OCI-LY7 (cell line): Measurements from ENCODE around the gene YARS2.

ENCODE experiments used
- EZH2phosphoT487 ChIP-seq: fragments of 200-600 bp; sonication (generic); IDR thresholded peaks from 2 replicates; pipeline ENCODE4 v1.6.1; 2018; ENCODE audit warnings: low read depth, borderline replicate concordance, mild to moderate bottlenecking, mixed run types, antibody characterized with exemption, low read length, moderate library complexity, mixed read lengths
- TF ChIP-seq, protein P1 (sequence below): fragments of 200-600 bp; sonication (generic); conservative IDR thresholded peaks from 2 replicates; pipeline ENCODE4 v1.5.1; 2014; ENCODE audit warnings: mild to moderate bottlenecking, antibody characterized with exemption, low read length, moderate library complexity, mixed read lengths

DNA sequence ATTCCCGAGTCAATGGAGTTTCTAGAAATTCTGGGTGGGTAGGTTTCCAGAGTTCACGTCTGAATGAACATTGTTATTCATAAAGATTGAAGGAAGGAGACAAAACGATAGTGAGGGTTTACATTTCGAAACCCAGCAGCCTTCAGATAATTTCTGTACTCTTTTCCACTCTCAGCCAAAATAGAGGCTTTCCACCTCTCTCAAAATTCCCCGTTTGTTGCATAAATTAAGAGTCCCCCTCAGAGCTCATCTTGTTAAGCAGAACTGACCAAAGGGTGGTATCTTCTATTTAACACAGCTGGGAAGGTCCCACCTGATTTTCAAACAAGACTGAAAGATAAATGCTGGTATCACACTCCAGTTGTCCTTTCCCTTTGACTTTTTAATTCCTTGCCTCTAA, 21.5 kb upstream of the YARS2 start:
- TF ChIP-seq, protein P1, sequence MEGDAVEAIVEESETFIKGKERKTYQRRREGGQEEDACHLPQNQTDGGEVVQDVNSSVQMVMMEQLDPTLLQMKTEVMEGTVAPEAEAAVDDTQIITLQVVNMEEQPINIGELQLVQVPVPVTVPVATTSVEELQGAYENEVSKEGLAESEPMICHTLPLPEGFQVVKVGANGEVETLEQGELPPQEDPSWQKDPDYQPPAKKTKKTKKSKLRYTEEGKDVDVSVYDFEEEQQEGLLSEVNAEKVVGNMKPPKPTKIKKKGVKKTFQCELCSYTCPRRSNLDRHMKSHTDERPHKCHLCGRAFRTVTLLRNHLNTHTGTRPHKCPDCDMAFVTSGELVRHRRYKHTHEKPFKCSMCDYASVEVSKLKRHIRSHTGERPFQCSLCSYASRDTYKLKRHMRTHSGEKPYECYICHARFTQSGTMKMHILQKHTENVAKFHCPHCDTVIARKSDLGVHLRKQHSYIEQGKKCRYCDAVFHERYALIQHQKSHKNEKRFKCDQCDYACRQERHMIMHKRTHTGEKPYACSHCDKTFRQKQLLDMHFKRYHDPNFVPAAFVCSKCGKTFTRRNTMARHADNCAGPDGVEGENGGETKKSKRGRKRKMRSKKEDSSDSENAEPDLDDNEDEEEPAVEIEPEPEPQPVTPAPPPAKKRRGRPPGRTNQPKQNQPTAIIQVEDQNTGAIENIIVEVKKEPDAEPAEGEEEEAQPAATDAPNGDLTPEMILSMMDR: no peak
- no peak for TF ChIP-seq EZH2phosphoT487
